GM23338 (cell line): ENCODE data around the gene ADCK2. TPM values are rescaled to one million over a fixed set of nuclear protein-coding genes. Genes with fewer than 3 reads are reported as not detected.

ENCODE experiments used
- ATAC-seq: fragments of 200-7000 bp; cut with Tn5 transposase; 3 replicates; pipeline ENCODE4 v1.9.1; 2020
- DNase-seq: peaks from one replicate; pipeline ENCODE4 v3.0.0-alpha.2; 2015; ENCODE audit warnings: low spot score
- H2AFZ ChIP-seq: fragments of 200-600 bp; sonication (generic); 2 replicates; pipeline ENCODE4 v1.8.0; 2016; ENCODE audit warnings: antibody characterized with exemption, mild to moderate bottlenecking, moderate library complexity
- H3F3A ChIP-seq: fragments of 200-600 bp; sonication (generic); replicated peaks from 2 replicates; pipeline ENCODE4 v1.8.0; 2017; ENCODE audit warnings: antibody characterized with exemption, mixed run types, low read depth
- H3K27ac ChIP-seq: fragments of 200-600 bp; sonication (generic); 2 replicates; pipeline ENCODE4 v1.6.1; 2016; ENCODE audit warnings: low read depth
- H3K27me3 ChIP-seq: fragments of 200-600 bp; sonication (generic); 2 replicates; pipeline ENCODE4 v1.8.0; 2016; ENCODE audit warnings: mild to moderate bottlenecking, mixed run types, moderate library complexity; ENCODE audit not compliant: insufficient read depth
- H3K36me3 ChIP-seq: fragments of 200-600 bp; sonication (generic); 2 replicates; pipeline ENCODE4 v1.8.0; 2016; ENCODE audit warnings: mild to moderate bottlenecking; ENCODE audit not compliant: insufficient read depth
- H3K4me1 ChIP-seq: fragments of 200-600 bp; sonication (generic); 2 replicates; pipeline ENCODE4 v1.8.0; 2016; ENCODE audit warnings: mild to moderate bottlenecking, moderate library complexity; ENCODE audit not compliant: insufficient read depth
- H3K4me2 ChIP-seq: fragments of 200-600 bp; sonication (generic); 2 replicates; pipeline ENCODE4 v1.7.1; 2017; ENCODE audit warnings: mixed run types
- H3K4me3 ChIP-seq: fragments of 200-600 bp; sonication (generic); 2 replicates; pipeline ENCODE4 v1.6.1; 2016; ENCODE audit warnings: mixed run types
- H3K79me2 ChIP-seq: fragments of 200-600 bp; sonication (generic); replicated peaks from 2 replicates; pipeline ENCODE4 v1.8.0; 2017; ENCODE audit warnings: mild to moderate bottlenecking; ENCODE audit not compliant: insufficient read depth
- H3K9me2 ChIP-seq: fragments of 200-600 bp; sonication (generic); 2 replicates; pipeline ENCODE4 v1.8.0; 2017; ENCODE audit not compliant: insufficient read depth
- H4K20me1 ChIP-seq: fragments of 200-600 bp; sonication (generic); replicated peaks from 2 replicates; pipeline ENCODE4 v1.8.0; 2017; ENCODE audit warnings: mild to moderate bottlenecking; ENCODE audit not compliant: insufficient read depth
- H3K27ac Mint-ChIP-seq: 2 replicates; pipeline ENCODE4 v1.8.0; 2020; ENCODE audit warnings: inconsistent platforms, mild to moderate bottlenecking, moderate library complexity, mixed read lengths
- H3K27me3 Mint-ChIP-seq: 3 replicates; pipeline ENCODE4 v1.8.0; 2022; ENCODE audit warnings: low read depth, mild to moderate bottlenecking, moderate library complexity, mixed read lengths, inconsistent platforms; ENCODE audit not compliant: insufficient read depth, poor library complexity
- H3K36me3 Mint-ChIP-seq: 3 replicates; pipeline ENCODE4 v1.8.0; 2021; ENCODE audit warnings: low read depth, mild to moderate bottlenecking, inconsistent platforms, moderate library complexity, mixed read lengths
- H3K4me1 Mint-ChIP-seq: 3 replicates; pipeline ENCODE4 v1.8.0; 2020; ENCODE audit warnings: mild to moderate bottlenecking, inconsistent platforms, mixed read lengths
- H3K4me3 Mint-ChIP-seq: 3 replicates; pipeline ENCODE4 v1.8.0; 2021; ENCODE audit warnings: moderate library complexity, mild to moderate bottlenecking, inconsistent platforms, mixed read lengths
- H3K9me3 Mint-ChIP-seq: 3 replicates; pipeline ENCODE4 v1.8.0; 2020; ENCODE audit warnings: moderate library complexity, mild to moderate bottlenecking, inconsistent platforms, mixed read lengths
- CREB1 ChIP-seq: fragments of 250-450 bp; sonication (Bioruptor Pico); IDR thresholded peaks from 2 replicates; pipeline ENCODE4 v1.5.0; 2020; ENCODE audit warnings: low read depth, mild to moderate bottlenecking, moderate library complexity
- EZH2 ChIP-seq: fragments of 200-600 bp; sonication (generic); IDR thresholded peaks from one replicate; pipeline ENCODE4 v1.8.0; 2017; ENCODE audit warnings: antibody characterized with exemption, mild to moderate bottlenecking, low read depth; ENCODE audit not compliant: unreplicated experiment
- JUNB ChIP-seq: IDR thresholded peaks from one replicate; pipeline ENCODE4 v1.6.1; 2016; ENCODE audit warnings: antibody characterized with exemption; ENCODE audit not compliant: unreplicated experiment
- NANOG ChIP-seq: IDR thresholded peaks from 2 replicates; pipeline ENCODE4 v1.6.1; 2016; ENCODE audit warnings: antibody characterized with exemption, borderline replicate concordance
- POLR2AphosphoS5 ChIP-seq: IDR thresholded peaks from 2 replicates; pipeline ENCODE4 v1.6.1; 2016; ENCODE audit warnings: antibody characterized with exemption, low read depth
- STAT1 ChIP-seq: IDR thresholded peaks from one replicate; pipeline ENCODE4 v1.6.1; 2016; ENCODE audit warnings: antibody characterized with exemption; ENCODE audit not compliant: unreplicated experiment
- ZNF114 ChIP-seq: fragments of 250-450 bp; sonication (Bioruptor Pico); IDR thresholded peaks from 2 replicates; pipeline ENCODE4 v1.5.0; 2020; ENCODE audit warnings: mild to moderate bottlenecking, moderate library complexity
- ZNF331 ChIP-seq: fragments of 250-450 bp; sonication (Bioruptor Pico); IDR thresholded peaks from 2 replicates; pipeline ENCODE4 v1.5.0; 2020; ENCODE audit warnings: low read depth, mild to moderate bottlenecking, moderate library complexity
- polyA plus RNA-seq: library from polyadenylated mRNA; unstranded; fragments of >200 nt; fragmentation: Nextera tagmentation; extraction: Ambion mirVana; gene quantifications from 2 replicates; pipeline ENCODE4 v1.2.1, GENCODE V29; 2016
- total RNA-seq: library from RNA; depleted of rRNA; stranded (reverse); fragments of >200 nt; shearing (Covaris generic); gene quantifications from 2 replicates; pipeline ENCODE4 v1.2.3, GENCODE V29; 2014
- TF ChIP-seq, protein P1 (sequence below): fragments of 250-450 bp; sonication (Bioruptor Pico); IDR thresholded peaks from 2 replicates; pipeline ENCODE4 v1.5.0; 2020; ENCODE audit warnings: mild to moderate bottlenecking, moderate library complexity
- TF ChIP-seq, protein P2 (sequence below): IDR thresholded peaks from one replicate; pipeline ENCODE4 v1.6.1; 2018; ENCODE audit warnings: antibody characterized with exemption; ENCODE audit not compliant: unreplicated experiment

ADCK2 gene
- total and polyA plus RNA-seq, 2 experiments from 2014 or later = 4.7 to 14.4 TPM

DNA sequence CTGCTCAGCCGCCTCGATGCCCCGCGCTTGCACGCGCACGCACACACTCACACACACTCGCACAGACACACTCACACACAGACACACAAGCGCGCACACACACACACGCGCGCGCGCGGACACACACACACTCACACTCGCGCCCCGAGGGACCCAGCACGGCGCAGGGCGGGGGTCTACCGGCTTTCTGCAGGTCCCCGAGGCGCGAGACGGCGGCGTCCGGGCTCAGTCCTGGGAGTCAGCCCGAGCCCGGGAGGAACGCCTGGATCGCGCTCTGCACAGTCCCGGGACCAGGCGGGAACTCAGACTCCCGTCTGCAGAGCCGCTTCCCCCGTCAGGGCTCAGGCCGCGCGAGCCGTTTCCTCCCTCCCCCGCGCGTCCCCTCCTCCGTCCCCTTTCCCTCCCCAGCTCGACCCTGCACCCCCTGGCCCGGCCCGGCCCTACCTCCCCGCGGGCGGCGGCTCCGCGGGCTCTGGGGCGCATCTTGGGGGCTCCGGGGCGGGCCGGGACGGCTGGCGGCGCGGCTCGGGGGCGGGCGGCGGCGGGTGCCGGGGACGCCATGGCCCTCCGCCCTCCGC is 32.6 kb upstream of the ADCK2 start (continued):
- TF ChIP-seq, protein P1, sequence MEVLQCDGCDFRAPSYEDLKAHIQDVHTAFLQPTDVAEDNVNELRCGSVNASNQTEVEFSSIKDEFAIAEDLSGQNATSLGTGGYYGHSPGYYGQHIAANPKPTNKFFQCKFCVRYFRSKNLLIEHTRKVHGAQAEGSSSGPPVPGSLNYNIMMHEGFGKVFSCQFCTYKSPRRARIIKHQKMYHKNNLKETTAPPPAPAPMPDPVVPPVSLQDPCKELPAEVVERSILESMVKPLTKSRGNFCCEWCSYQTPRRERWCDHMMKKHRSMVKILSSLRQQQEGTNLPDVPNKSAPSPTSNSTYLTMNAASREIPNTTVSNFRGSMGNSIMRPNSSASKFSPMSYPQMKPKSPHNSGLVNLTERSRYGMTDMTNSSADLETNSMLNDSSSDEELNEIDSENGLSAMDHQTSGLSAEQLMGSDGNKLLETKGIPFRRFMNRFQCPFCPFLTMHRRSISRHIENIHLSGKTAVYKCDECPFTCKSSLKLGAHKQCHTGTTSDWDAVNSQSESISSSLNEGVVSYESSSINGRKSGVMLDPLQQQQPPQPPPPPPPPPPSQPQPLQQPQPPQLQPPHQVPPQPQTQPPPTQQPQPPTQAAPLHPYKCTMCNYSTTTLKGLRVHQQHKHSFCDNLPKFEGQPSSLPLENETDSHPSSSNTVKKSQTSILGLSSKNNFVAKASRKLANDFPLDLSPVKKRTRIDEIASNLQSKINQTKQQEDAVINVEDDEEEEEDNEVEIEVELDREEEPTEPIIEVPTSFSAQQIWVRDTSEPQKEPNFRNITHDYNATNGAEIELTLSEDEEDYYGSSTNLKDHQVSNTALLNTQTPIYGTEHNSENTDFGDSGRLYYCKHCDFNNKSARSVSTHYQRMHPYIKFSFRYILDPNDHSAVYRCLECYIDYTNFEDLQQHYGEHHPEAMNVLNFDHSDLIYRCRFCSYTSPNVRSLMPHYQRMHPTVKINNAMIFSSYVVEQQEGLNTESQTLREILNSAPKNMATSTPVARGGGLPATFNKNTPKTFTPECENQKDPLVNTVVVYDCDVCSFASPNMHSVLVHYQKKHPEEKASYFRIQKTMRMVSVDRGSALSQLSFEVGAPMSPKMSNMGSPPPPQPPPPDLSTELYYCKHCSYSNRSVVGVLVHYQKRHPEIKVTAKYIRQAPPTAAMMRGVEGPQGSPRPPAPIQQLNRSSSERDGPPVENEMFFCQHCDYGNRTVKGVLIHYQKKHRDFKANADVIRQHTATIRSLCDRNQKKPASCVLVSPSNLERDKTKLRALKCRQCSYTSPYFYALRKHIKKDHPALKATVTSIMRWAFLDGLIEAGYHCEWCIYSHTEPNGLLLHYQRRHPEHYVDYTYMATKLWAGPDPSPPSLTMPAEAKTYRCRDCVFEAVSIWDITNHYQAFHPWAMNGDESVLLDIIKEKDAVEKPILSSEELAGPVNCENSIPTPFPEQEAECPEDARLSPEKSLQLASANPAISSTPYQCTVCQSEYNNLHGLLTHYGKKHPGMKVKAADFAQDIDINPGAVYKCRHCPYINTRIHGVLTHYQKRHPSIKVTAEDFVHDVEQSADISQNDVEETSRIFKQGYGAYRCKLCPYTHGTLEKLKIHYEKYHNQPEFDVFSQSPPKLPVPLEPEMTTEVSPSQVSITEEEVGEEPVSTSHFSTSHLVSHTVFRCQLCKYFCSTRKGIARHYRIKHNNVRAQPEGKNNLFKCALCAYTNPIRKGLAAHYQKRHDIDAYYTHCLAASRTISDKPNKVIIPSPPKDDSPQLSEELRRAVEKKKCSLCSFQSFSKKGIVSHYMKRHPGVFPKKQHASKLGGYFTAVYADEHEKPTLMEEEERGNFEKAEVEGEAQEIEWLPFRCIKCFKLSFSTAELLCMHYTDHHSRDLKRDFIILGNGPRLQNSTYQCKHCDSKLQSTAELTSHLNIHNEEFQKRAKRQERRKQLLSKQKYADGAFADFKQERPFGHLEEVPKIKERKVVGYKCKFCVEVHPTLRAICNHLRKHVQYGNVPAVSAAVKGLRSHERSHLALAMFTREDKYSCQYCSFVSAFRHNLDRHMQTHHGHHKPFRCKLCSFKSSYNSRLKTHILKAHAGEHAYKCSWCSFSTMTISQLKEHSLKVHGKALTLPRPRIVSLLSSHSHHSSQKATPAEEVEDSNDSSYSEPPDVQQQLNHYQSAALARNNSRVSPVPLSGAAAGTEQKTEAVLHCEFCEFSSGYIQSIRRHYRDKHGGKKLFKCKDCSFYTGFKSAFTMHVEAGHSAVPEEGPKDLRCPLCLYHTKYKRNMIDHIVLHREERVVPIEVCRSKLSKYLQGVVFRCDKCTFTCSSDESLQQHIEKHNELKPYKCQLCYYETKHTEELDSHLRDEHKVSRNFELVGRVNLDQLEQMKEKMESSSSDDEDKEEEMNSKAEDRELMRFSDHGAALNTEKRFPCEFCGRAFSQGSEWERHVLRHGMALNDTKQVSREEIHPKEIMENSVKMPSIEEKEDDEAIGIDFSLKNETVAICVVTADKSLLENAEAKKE = no peak
- TF ChIP-seq STAT1 = no peak

DNA sequence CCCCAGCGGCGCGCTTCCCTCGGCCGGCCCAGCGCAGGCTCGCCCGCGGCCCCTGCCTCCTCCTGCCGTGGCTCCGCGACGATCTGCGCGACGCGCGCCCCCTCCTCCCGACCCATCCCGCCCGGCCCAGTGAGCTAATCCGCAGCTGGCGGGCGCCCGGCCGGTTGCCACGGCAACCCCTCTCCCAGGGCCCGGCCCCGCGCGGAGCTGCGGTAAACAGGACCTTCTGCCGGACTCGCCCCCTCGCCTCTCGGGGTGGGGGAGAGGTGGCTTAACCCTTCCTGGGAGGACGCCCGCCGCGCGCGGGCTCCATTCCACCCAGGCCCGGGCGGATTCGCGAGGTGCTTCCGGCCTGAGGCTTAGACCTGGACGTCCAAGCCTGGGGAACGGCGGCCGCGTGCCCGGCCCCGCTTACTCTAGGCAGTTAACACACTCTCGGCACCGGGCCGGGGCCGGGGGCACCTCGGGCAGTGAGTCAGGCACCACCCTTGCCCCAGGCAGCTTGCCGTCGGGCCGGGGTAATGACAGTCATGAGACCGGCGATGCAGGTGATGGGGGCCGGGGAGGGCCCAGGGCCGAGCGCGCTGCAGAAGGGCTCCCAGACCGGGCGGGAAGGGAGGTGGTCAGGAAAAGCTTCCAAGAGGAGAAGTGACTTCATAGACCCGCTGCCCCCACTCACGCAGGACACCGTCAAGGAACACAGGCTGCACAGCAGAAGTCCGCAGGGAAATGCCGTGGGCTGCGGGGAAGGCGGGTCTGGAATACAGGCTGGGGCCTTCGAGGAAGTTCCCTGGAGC is 31.8 kb upstream of the ADCK2 start, which contains the start of gene DENND2A:
DENND2A (minus strand) TSS at position 87 of the 797 bp plus-strand sequence. CDS start 38,416 bp downstream, outside the sequence.
- peak within 1 kb of the TSS; percentile 95 for H3K4me2 ChIP-seq
- TF ChIP-seq ZNF114 (CRISPR knock-in tag) (no peak), STAT1 (no peak), JUNB (no peak), NANOG (no peak), CREB1 (CRISPR knock-in tag) (no peak), EZH2 (peak; percentile 38), POLR2AphosphoS5 (peak; percentile 33; the same call in 1 of the 2 replicates), ZNF331 (CRISPR knock-in tag) (no peak)
- TF ChIP-seq, protein P2, sequence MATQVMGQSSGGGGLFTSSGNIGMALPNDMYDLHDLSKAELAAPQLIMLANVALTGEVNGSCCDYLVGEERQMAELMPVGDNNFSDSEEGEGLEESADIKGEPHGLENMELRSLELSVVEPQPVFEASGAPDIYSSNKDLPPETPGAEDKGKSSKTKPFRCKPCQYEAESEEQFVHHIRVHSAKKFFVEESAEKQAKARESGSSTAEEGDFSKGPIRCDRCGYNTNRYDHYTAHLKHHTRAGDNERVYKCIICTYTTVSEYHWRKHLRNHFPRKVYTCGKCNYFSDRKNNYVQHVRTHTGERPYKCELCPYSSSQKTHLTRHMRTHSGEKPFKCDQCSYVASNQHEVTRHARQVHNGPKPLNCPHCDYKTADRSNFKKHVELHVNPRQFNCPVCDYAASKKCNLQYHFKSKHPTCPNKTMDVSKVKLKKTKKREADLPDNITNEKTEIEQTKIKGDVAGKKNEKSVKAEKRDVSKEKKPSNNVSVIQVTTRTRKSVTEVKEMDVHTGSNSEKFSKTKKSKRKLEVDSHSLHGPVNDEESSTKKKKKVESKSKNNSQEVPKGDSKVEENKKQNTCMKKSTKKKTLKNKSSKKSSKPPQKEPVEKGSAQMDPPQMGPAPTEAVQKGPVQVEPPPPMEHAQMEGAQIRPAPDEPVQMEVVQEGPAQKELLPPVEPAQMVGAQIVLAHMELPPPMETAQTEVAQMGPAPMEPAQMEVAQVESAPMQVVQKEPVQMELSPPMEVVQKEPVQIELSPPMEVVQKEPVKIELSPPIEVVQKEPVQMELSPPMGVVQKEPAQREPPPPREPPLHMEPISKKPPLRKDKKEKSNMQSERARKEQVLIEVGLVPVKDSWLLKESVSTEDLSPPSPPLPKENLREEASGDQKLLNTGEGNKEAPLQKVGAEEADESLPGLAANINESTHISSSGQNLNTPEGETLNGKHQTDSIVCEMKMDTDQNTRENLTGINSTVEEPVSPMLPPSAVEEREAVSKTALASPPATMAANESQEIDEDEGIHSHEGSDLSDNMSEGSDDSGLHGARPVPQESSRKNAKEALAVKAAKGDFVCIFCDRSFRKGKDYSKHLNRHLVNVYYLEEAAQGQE = no peak

More for the DNA sequence above, 31.8 kb upstream of the ADCK2 start, which contains the start of gene DENND2A:
- peak within 1 kb of the TSS; percentile 89 for H3K4me3 ChIP-seq
- H3K27me3 ChIP-seq = peaks cover 35% of the 10 kb centered on the region
- Mint-ChIP-seq H3K9me3 (no peaks in the 10 kb centered on the region; the same call in 2 of the 3 replicates), H3K27ac (no peak within 1 kb of the TSS), H3K4me1 (peaks cover 41% of the 10 kb centered on the region), H3K4me3 (peak within 1 kb of the TSS; percentile 96), H3K36me3 (no peaks in the 10 kb centered on the region; the same call in 2 of the 3 replicates), H3K27me3 (peaks cover 43% of the 10 kb centered on the region)
- no peak within 1 kb of the TSS for H3K27ac ChIP-seq
- ATAC-seq = peak; percentile 58
- no peaks in the 10 kb centered on the region for H3K36me3 ChIP-seq
- H4K20me1 ChIP-seq = no peaks in the 10 kb centered on the region
- peak; percentile 90 for DNase-seq
- no peaks in the 10 kb centered on the region for H3K79me2 ChIP-seq
- H3K9me2 ChIP-seq = no peaks in the 10 kb centered on the region
- H2AFZ ChIP-seq = peak within 1 kb of the TSS; percentile 98
- H3F3A ChIP-seq = peaks cover 10% of the 10 kb centered on the region
- H3K4me1 ChIP-seq = peaks cover 28% of the 10 kb centered on the region
